ACC112 (cell line): ENCODE data around the gene HTR3B.

Experiments
- H2AFZ ChIP-seq: fragments of 200-600 bp; sonication (generic); one replicate; pipeline ENCODE4 v1.6.0; 2017; ENCODE audit warnings: antibody characterized with exemption, low read length; ENCODE audit not compliant: unreplicated experiment
- H3K27ac ChIP-seq: fragments of 200-600 bp; sonication (generic); 2 replicates; pipeline ENCODE4 v1.5.1; 2014; ENCODE audit warnings: low read depth, mild to moderate bottlenecking, antibody characterized with exemption, low read length, moderate library complexity
- H3K27me3 ChIP-seq: fragments of 200-600 bp; sonication (generic); 2 replicates; pipeline ENCODE4 v1.6.1; 2014; ENCODE audit warnings: mild to moderate bottlenecking, antibody characterized with exemption, low read length, moderate library complexity, mixed read lengths; ENCODE audit not compliant: insufficient read depth
- H3K36me3 ChIP-seq: fragments of 200-600 bp; sonication (generic); 2 replicates; pipeline ENCODE4 v1.6.1; 2016; ENCODE audit warnings: mild to moderate bottlenecking, antibody characterized with exemption, low read length, moderate library complexity, mixed read lengths; ENCODE audit not compliant: insufficient read depth
- H3K4me1 ChIP-seq: fragments of 200-600 bp; sonication (generic); one replicate; pipeline ENCODE4 v1.6.1; 2016; ENCODE audit warnings: low read length, mixed read lengths; ENCODE audit not compliant: insufficient read depth, unreplicated experiment, control insufficient read depth
- H3K4me3 ChIP-seq: fragments of 200-600 bp; sonication (generic); 2 replicates; pipeline ENCODE4 v1.5.1; 2014; ENCODE audit warnings: mild to moderate bottlenecking, low read depth, low read length
- H3K79me2 ChIP-seq: fragments of 200-600 bp; sonication (generic); one replicate; pipeline ENCODE4 v1.6.0; 2016; ENCODE audit warnings: low read length; ENCODE audit not compliant: control insufficient read depth, unreplicated experiment, insufficient read depth

The HTR3B gene

GRCh38 chr11:113904379-113905101, at the start of gene HTR3B:
Gene HTR3B, plus strand, starts transcription at chr11:113904796. Its CDS starts 138 bp downstream, at chr11:113904934.
- H2AFZ ChIP-seq, result no peak within 1 kb of the TSS
- peaks cover 86% of the 10 kb centered on the region for H3K27me3 ChIP-seq
- no peaks in the 10 kb centered on the region for H3K4me1 ChIP-seq
- H3K79me2 ChIP-seq, result no peaks in the 10 kb centered on the region
- H3K27ac ChIP-seq, result no peak within 1 kb of the TSS
- no peaks in the 10 kb centered on the region for H3K36me3 ChIP-seq
- H3K4me3 ChIP-seq, result no peak within 1 kb of the TSS

- Histone ChIP-seq H3K4me3 (no peak overlapping the region), H3K79me2 (peaks cover 20% of the 10 kb centered on the region), H3K36me3 (peaks cover 5% of the 10 kb centered on the region; the same call in 1 of the 2 replicates), H3K27ac (no peak overlapping the region), H3K27me3 (no peaks in the 10 kb centered on the region), H2AFZ (no peak overlapping the region), H3K4me1 (no peaks in the 10 kb centered on the region)
Observed at GRCh38 chr11:113855803-113856202, 48.8 kb upstream of the HTR3B start.

GRCh38 chr11:113856966-113857759, 47.4 kb upstream of the HTR3B start:
- Histone ChIP-seq H3K4me3 (no peak overlapping the region), H3K27ac (no peak overlapping the region), H3K27me3 (no peaks in the 10 kb centered on the region), H2AFZ (no peak overlapping the region), H3K4me1 (peaks cover under 1% of the 10 kb centered on the region), H3K36me3 (no peaks in the 10 kb centered on the region), H3K79me2 (peaks cover 28% of the 10 kb centered on the region)

GRCh38 chr11:113859665-113860064, 44.9 kb upstream of the HTR3B start:
- H3K79me2 ChIP-seq, result peaks cover 36% of the 10 kb centered on the region
- no peak overlapping the region for H2AFZ ChIP-seq
- H3K36me3 ChIP-seq, result 0 out of 2 replicates have a peak, but pooled peaks cover 2% of the 10 kb centered on the region
- H3K27me3 ChIP-seq, result no peaks in the 10 kb centered on the region
- H3K27ac ChIP-seq, result no peak overlapping the region
- peaks cover 8% of the 10 kb centered on the region for H3K4me1 ChIP-seq
- no peak overlapping the region for H3K4me3 ChIP-seq

- H3K27ac ChIP-seq, result peak overlapping the region; percentile 30; the same call in 1 of the 2 replicates
Observed at GRCh38 chr11:113862435-113862834, 42.2 kb upstream of the HTR3B start.

GRCh38 chr11:113864410-113864809, 40.2 kb upstream of the HTR3B start:
- Histone ChIP-seq H2AFZ (no peak overlapping the region), H3K27me3 (no peaks in the 10 kb centered on the region), H3K36me3 (peaks cover 11% of the 10 kb centered on the region), H3K27ac (no peak overlapping the region), H3K79me2 (peaks cover 33% of the 10 kb centered on the region), H3K4me1 (peaks cover 8% of the 10 kb centered on the region), H3K4me3 (no peak overlapping the region)

More at GRCh38 chr11:113862435-113862834, 42.2 kb upstream of the HTR3B start:
- H3K4me1 ChIP-seq, result peaks cover 8% of the 10 kb centered on the region
- H3K79me2 ChIP-seq, result peaks cover 36% of the 10 kb centered on the region
- peaks cover 11% of the 10 kb centered on the region for H3K36me3 ChIP-seq
- H2AFZ ChIP-seq, result no peak overlapping the region
- H3K27me3 ChIP-seq, result no peaks in the 10 kb centered on the region
- no peak overlapping the region for H3K4me3 ChIP-seq

GRCh38 chr11:113865873-113866272, 38.7 kb upstream of the HTR3B start:
- H2AFZ ChIP-seq, result no peak overlapping the region

GRCh38 chr11:113867843-113868503, 36.6 kb upstream of the HTR3B start:
- Histone ChIP-seq H3K27me3 (no peaks in the 10 kb centered on the region), H3K36me3 (peaks cover 11% of the 10 kb centered on the region), H3K4me3 (no peak overlapping the region), H3K4me1 (peaks cover 5% of the 10 kb centered on the region), H3K27ac (no peak overlapping the region), H2AFZ (no peak overlapping the region), H3K79me2 (peaks cover 24% of the 10 kb centered on the region)

More at GRCh38 chr11:113865873-113866272, 38.7 kb upstream of the HTR3B start:
- Histone ChIP-seq H3K27ac (no peak overlapping the region), H3K36me3 (peaks cover 11% of the 10 kb centered on the region), H3K4me1 (peaks cover 8% of the 10 kb centered on the region), H3K79me2 (peaks cover 33% of the 10 kb centered on the region), H3K27me3 (no peaks in the 10 kb centered on the region), H3K4me3 (no peak overlapping the region)

GRCh38 chr11:113871336-113871735, 33.3 kb upstream of the HTR3B start:
- H3K79me2 ChIP-seq, result peaks cover 18% of the 10 kb centered on the region
- peaks cover 5% of the 10 kb centered on the region for H3K36me3 ChIP-seq
- H3K27ac ChIP-seq, result no peak overlapping the region
- H2AFZ ChIP-seq, result no peak overlapping the region
- no peak overlapping the region for H3K4me3 ChIP-seq
- H3K4me1 ChIP-seq, result peaks cover 19% of the 10 kb centered on the region
- no peaks in the 10 kb centered on the region for H3K27me3 ChIP-seq

- peaks cover 23% of the 10 kb centered on the region for H3K4me1 ChIP-seq
- H3K79me2 ChIP-seq, result peaks cover 18% of the 10 kb centered on the region
- H3K27me3 ChIP-seq, result no peaks in the 10 kb centered on the region
- H3K4me3 ChIP-seq, result peak overlapping the region; percentile 52
- H3K27ac ChIP-seq, result no peak overlapping the region
- H2AFZ ChIP-seq, result no peak overlapping the region
- H3K36me3 ChIP-seq, result no peaks in the 10 kb centered on the region
Observed at GRCh38 chr11:113873236-113873626, 31.4 kb upstream of the HTR3B start.
